ENCODE data around the gene CAMK1D.

GRCh38 chr10:12540341-12540781 is 191.0 kb downstream of the CAMK1D start:
- no peak for TF ChIP-seq CTCF (IDR thresholded peaks at IDR 0.05)
- no peak for TF ChIP-seq EP300 (IDR thresholded peaks at IDR 0.05)
